ENCODE data around the gene ATG2B. TPM values are rescaled to one million over a fixed set of nuclear protein-coding genes. Genes with fewer than 3 reads are reported as not detected.

Gene ATG2B
- polyA plus RNA-seq, 3 donors = 0.94 to 6.7 (median 1.3) TPM

DNA sequence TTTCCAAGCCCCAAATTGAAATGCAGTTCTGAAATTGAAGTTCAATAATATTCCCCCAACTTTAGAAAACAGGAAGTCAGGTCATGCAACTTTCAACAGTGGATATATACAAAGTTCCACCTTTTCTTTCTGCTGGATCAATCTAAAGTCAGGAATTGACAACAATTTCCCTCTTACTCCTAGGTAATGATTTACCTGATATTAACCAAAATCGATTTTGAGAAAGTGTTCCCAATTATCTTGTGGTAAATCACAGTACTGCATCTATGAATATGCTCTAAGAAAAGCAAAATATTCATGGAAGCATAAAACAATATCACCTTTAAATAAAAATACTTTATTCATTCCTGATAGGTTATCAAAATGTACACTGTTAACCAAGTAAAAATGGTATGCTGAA lies 78.7 kb downstream of the ATG2B start:
- no peak overlapping the region for H3K4me2 ChIP-seq (replicated peaks; ENCODE audit: extremely low read depth, low read length, poor library complexity, severe bottlenecking)
- H3K9me3 ChIP-seq (replicated peaks in 1 of 2; ENCODE audit: control insufficient read depth in 1 of 2, insufficient read depth in 1 of 2, low read length in 2 of 2) = no peaks in the 10 kb centered on the region
- TF ChIP-seq, protein P1, sequence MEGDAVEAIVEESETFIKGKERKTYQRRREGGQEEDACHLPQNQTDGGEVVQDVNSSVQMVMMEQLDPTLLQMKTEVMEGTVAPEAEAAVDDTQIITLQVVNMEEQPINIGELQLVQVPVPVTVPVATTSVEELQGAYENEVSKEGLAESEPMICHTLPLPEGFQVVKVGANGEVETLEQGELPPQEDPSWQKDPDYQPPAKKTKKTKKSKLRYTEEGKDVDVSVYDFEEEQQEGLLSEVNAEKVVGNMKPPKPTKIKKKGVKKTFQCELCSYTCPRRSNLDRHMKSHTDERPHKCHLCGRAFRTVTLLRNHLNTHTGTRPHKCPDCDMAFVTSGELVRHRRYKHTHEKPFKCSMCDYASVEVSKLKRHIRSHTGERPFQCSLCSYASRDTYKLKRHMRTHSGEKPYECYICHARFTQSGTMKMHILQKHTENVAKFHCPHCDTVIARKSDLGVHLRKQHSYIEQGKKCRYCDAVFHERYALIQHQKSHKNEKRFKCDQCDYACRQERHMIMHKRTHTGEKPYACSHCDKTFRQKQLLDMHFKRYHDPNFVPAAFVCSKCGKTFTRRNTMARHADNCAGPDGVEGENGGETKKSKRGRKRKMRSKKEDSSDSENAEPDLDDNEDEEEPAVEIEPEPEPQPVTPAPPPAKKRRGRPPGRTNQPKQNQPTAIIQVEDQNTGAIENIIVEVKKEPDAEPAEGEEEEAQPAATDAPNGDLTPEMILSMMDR (IDR thresholded peaks at IDR 0.05) = no peak
- H3K27me3 ChIP-seq (ENCODE audit: control insufficient read depth in 2 of 2, insufficient read depth in 2 of 2, low read length in 2 of 2) = no peaks in the 10 kb centered on the region
- no peaks in the 10 kb centered on the region for H4K20me1 ChIP-seq (ENCODE audit: insufficient read depth, low read length)
- H3K9ac ChIP-seq (ENCODE audit: insufficient read depth, low read length, poor library complexity, severe bottlenecking) = no peak overlapping the region
- intact Hi-C loops (cut with micrococcal nuclease) = no loop called here
- H3K27me3 Mint-ChIP-seq (ENCODE audit: low read depth in 3 of 3) = peaks cover 0 to 2% (median 0%) of the 10 kb centered on the region in 3 donors
- no peaks in the 10 kb centered on the region for H3K4me1 ChIP-seq (ENCODE audit: control insufficient read depth in 1 of 2, insufficient read depth in 2 of 2, low read length in 2 of 2)
- H3K9me3 Mint-ChIP-seq = no peaks in the 10 kb centered on the region
- peaks cover 47 to 50% of the 10 kb centered on the region in 2 donors for H3K36me3 Mint-ChIP-seq
- no peak overlapping the region for H3K27ac ChIP-seq (ENCODE audit: low read depth in 1 of 2, low read length in 2 of 2)
- no peak overlapping the region for H3K27ac Mint-ChIP-seq
- no peaks in the 10 kb centered on the region for H3K79me2 ChIP-seq (ENCODE audit: insufficient read depth, low read length)
- DNase-seq = no peak
- peaks cover 33 to 63% of the 10 kb centered on the region in 2 donors for H3K36me3 ChIP-seq (replicated peaks in 1 of 2; ENCODE audit: control insufficient read depth in 1 of 2, insufficient read depth in 2 of 2, low read length in 2 of 2)
- no peak overlapping the region for H3K4me3 ChIP-seq (replicated peaks in 1 of 3; ENCODE audit: low read depth in 2 of 3, low read length in 3 of 3)
- no peak overlapping the region for H3K4me3 Mint-ChIP-seq
- no CpG with 5 or more reads among the region's 1 CpG for WGBS (ENCODE audit: insufficient coverage)
- no peaks in the 10 kb centered on the region for H3K4me1 Mint-ChIP-seq
- H2AFZ ChIP-seq (ENCODE audit: insufficient read depth, low read depth, low read length, poor library complexity, severe bottlenecking) = no peak overlapping the region

DNA sequence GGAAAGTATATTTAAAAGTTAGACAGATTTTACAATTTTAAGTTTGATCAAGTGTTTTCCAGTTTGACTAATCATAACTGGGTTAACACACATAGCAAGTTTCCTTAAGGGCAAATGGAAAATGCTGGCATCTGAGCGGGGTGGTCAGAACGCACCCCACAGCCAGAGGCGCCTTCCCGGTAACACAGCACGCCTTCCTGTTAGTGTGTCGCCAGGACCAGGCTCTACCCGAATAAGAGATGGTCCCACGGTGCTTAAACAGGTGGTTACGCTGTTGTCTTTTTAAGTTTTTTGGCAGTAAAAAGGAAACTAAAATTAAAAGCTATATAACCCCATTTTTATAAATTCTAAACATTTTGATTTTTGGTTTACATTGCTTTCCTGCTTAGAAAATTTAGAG lies 79.1 kb downstream of the ATG2B start:
- no peaks in the 10 kb centered on the region for H3K4me1 ChIP-seq (ENCODE audit: control insufficient read depth in 1 of 2, insufficient read depth in 2 of 2, low read length in 2 of 2)
- no peaks in the 10 kb centered on the region for H3K9me3 ChIP-seq (replicated peaks in 1 of 2; ENCODE audit: control insufficient read depth in 1 of 2, insufficient read depth in 1 of 2, low read length in 2 of 2)
- no peak overlapping the region for H3K9ac ChIP-seq (ENCODE audit: insufficient read depth, low read length, poor library complexity, severe bottlenecking)
- H3K4me3 Mint-ChIP-seq = no peak overlapping the region
- H3K9me3 Mint-ChIP-seq = peaks cover 0 to 2% (median 0%) of the 10 kb centered on the region in 7 donors
- peaks cover 44 to 46% of the 10 kb centered on the region in 2 donors for H3K36me3 Mint-ChIP-seq
- 97% methylated on average over 5 of the region's 9 CpGs for WGBS (ENCODE audit: insufficient coverage)
- no peaks in the 10 kb centered on the region for H3K4me1 Mint-ChIP-seq
- H3K36me3 ChIP-seq (replicated peaks in 1 of 2; ENCODE audit: control insufficient read depth in 1 of 2, insufficient read depth in 2 of 2, low read length in 2 of 2) = peaks cover 29 to 59% of the 10 kb centered on the region in 2 donors
- no peak overlapping the region for H3K27ac Mint-ChIP-seq
- no peak overlapping the region for H3K27ac ChIP-seq (ENCODE audit: low read depth in 1 of 2, low read length in 2 of 2)
- peaks cover 0 to 2% (median 0%) of the 10 kb centered on the region in 3 donors for H3K27me3 Mint-ChIP-seq (ENCODE audit: low read depth in 3 of 3)
- TF ChIP-seq, protein P1 (IDR thresholded peaks at IDR 0.05) = no peak
- no peak overlapping the region for H2AFZ ChIP-seq (ENCODE audit: insufficient read depth, low read depth, low read length, poor library complexity, severe bottlenecking)
- no peak for DNase-seq
- no peaks in the 10 kb centered on the region for H4K20me1 ChIP-seq (ENCODE audit: insufficient read depth, low read length)
- no peaks in the 10 kb centered on the region for H3K79me2 ChIP-seq (ENCODE audit: insufficient read depth, low read length)
- H3K4me3 ChIP-seq (replicated peaks in 1 of 3; ENCODE audit: low read depth in 2 of 3, low read length in 3 of 3) = no peak overlapping the region
- intact Hi-C loops (cut with micrococcal nuclease) = no loop called here
- H3K27me3 ChIP-seq (ENCODE audit: control insufficient read depth in 2 of 2, insufficient read depth in 2 of 2, low read length in 2 of 2) = no peaks in the 10 kb centered on the region
- no peak overlapping the region for H3K4me2 ChIP-seq (replicated peaks; ENCODE audit: extremely low read depth, low read length, poor library complexity, severe bottlenecking)
